H54 (cell line): ENCODE results near the gene INTS11.
"Not testable (repeated sequence)": the region's sequence is repeated elsewhere in the genome, so short reads cannot be mapped to it uniquely, and the experiment has no call there.

ENCODE experiments used
- DNase-seq: peaks from one replicate; pipeline ENCODE4 v3.0.0; 2011; ENCODE audit warnings: low spot score, mixed read lengths; ENCODE audit not compliant: insufficient read length
- FAIRE-seq: peaks from 3 replicates; lab custom pipeline; 2011; peaks lifted over from hg19 to GRCh38; lab: Jason Lieb, UNC
- POLR2A ChIP-seq: IDR thresholded peaks from 2 replicates; pipeline ENCODE4 v1.6.1; 2011; ENCODE audit warnings: low read depth, mild to moderate bottlenecking, low read length

INTS11 gene

DNA sequence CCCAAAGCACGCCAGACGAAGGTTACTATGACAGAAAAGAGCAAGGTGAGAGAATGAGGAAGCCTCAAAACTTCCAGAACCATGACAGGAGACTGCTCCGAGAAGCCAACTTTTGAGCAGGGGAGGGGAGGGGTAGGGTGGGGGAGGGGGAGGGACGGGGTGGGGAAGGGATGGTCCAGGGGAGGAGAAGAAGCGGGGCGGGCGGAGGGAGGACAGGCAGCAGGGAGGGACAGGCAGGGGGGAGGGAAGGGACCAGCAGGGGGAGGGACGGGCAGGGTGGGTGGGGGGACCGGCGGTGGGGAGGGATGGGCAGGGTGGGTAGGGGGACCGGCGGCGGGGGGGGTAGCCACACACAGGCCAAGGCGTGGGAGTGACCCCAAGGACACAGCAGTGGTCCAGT, 2.0 kb downstream of the INTS11 start:
- DNase-seq = no peak
- TF ChIP-seq POLR2A = no peak
- FAIRE-seq = no peak

DNA sequence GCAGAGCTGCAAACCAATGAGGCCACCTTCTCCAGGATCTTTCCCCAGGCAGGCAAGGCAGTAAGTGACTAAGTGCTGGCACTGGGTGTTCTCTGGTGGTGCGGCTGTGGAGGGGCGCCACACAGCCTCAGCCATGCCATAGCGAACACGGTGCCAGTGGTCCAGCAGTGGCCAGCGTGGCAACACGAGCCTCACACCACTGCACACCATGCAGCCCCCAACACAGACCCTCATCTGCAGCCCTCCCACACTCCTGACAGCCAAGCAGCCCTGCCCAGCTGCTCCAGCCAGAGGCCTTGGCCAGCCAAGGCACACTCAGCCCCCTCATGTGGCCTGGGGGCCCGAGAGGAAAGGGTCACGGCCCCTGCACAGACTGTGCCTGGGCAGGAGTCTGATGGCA, 3.0 kb downstream of the INTS11 start:
- DNase-seq (no peak), FAIRE-seq (no peak)
- TF ChIP-seq POLR2A = no peak

DNA sequence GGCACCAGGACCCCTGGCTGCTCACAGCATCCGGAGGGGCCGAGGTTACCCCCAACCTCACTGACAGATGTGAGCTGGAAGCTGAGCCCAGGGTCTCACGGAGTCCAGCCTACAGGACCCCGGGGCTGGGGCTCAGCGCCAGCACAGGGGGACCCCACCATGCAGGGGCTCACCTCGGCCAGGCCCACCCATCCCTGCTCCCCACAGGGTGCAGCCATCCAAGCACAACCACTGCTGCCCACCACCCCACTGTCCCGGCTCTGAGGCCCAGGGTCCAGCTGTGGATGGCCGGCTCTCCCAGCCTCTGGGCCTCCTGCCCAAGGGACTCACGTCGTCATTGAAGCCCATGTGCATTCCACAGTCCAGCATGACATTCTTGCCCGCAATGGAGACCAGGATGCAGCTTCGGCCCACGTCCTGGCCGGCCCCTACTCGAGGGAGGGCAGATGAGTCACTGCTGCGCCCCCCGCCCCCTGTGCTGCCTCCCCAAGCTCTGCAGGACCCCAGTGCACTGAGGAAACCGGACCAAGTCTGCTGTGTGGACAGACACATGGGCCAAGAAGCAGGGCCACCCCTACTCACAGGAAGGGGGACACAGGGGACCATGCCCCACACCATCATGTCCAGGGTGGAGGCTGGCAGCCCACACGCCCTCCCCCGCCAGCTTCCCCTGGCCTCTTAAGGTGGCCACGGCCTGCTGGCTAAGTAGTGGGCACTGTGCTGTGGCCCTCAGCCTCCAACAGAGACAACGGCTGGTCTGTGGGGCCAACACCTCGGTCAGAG, 3.6 kb downstream of the INTS11 start:
- DNase-seq (no peak), FAIRE-seq (no peak)
- TF ChIP-seq POLR2A = no peak

DNA sequence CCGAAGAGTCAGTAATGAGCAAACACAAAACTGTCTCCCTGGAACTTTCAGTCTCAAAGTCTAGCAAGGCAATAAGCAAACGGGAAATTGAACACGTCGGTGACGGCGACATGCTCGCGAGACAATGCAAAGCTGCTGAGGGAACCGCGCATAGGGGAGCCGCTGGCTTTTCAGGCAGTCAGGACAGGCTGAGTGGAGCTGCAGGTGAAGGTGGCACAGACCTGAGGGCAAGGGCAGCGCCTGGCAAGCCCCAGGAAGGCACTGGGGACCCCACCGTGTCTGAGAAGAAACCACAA, 4.9 kb downstream of the INTS11 start:
- FAIRE-seq (no peak), DNase-seq (no peak)
- no peak for TF ChIP-seq POLR2A

DNA sequence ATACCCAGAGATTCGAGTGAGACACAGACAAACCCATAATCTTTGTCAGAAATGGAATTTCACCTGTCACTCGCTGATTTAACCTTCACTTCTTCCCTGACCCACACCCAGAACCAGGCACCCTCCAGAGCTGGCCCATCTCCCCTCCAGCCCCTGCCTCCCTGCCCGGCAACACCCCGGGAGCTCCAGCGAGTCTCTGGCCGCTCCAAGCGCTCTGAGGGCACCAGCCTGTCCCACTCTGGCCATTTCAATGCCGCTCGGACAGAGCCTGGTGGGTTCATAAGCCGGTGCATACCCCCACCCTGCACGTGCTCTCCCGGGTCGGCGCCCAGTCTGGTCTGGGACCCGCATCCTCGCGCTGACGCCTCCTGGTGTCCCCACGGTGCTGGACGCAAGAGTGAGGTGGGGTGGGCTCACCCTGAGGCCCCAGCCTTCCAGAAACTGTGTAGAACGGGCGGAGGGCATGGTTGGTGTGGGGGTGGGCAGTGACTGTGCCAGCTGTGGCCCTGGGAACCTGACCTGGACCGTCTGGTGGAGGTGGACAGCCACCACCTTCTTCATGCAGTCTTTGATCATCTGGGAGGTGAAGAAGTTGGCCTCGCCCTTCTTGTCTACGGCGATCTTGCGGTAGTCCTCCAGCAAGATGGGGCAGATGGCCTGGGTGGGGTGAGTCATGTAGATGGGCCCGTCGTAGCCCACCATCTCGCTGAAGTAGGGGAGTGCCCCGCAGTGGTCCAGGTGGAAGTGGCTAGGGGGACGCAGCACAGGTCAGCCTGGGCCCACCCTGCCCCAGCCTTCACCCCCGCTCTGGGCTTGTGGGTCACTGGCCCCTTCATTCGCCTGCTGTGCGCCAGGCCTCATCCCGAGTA, 5.4 kb downstream of the INTS11 start:
- no peak for TF ChIP-seq POLR2A
- DNase-seq (no peak), FAIRE-seq (no peak)

DNA sequence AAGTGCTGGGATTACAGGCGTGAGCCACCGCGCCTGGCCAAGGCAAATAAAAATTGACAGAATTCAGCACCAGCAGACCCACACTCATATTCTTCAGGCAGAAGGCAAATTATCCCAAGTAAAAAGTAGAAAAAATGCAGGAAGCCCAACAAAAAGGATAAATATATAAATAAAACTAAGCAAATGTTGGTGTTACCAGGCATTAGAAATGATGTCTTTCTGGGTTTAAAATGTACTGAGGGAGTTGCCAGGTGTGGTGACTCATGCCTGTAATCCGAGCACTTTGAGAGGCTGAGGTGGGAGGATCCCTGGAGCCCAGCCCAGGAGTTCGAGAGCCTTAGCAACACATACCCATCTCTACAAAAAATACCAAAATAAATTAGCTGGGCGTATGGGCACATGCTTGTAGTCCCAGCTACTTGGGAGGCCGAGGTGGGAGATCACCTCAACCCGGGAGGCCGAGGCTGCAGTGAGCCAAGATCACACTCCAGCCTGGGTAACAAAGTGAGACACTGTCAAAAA, 6.3 kb downstream of the INTS11 start:
- peak; percentile 78 for FAIRE-seq
- no peak for DNase-seq
- TF ChIP-seq POLR2A = no peak

DNA sequence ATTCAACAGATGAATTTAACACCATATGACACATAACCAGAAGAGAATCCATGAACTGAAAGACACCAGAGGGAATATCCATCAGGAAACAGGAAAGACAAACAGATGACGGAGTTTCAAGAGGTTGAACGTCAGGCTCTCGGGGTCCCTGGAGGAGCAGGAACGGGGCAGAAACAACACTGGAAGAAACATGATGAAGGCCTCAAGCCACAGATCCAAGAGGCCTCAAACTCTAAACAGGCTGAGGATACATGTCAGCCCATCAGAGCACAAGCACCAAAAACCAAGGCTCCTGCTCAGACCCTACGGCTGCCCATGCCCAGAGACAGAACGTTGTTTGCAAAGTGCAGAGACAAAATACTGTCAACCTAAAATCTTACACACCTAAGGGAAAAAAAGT, 7.0 kb downstream of the INTS11 start:
- DNase-seq = no peak
- FAIRE-seq = no peak
- no peak for TF ChIP-seq POLR2A

DNA sequence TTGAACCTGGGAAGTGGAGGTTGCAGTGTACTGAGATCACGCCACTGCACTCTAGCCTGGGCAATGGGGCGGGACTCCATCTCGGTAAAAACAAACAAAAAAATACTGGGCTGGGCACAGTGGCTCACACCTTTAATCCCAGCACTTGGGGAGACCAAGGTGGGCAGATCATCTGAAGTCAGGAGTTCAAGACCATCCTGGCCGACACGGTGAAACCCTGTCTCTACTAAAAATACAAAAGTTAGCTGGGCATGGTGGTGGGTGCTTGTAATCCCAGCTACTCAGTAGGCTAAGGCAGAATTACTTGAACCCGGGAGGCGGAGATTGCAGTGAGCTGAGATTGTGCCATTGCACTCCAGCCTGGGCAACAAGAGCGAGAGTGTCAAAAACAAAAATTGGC, 8.3 kb downstream of the INTS11 start:
- FAIRE-seq, DNase-seq: not testable (repeated sequence)

DNA sequence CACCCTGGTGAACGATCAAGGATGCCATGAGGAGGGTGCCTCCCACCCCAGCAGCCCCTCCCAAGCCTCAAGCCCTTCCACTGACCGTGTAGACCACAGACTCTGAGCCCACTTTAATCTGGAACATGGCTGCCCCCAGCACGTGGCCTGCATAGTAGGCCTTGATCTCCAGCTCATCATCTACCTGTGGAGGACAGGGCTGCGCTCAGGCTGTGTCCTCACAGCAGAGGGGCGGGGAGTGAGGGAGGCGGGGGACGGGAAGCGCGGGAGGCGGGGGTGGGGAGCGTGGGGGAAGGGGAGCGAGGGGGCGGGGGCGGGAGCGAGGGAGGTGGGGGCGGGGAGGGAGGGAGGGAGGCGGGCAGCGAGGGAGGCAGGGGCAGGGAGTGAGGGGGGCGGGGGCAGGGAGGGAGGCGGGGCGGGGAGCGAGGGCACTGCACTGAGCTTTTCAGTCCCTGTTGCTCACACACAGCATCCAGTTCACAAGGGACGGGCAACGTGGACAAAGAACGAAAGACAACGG, 9.0 kb downstream of the INTS11 start:
- no peak for TF ChIP-seq POLR2A
- no peak for FAIRE-seq
- DNase-seq = no peak

DNA sequence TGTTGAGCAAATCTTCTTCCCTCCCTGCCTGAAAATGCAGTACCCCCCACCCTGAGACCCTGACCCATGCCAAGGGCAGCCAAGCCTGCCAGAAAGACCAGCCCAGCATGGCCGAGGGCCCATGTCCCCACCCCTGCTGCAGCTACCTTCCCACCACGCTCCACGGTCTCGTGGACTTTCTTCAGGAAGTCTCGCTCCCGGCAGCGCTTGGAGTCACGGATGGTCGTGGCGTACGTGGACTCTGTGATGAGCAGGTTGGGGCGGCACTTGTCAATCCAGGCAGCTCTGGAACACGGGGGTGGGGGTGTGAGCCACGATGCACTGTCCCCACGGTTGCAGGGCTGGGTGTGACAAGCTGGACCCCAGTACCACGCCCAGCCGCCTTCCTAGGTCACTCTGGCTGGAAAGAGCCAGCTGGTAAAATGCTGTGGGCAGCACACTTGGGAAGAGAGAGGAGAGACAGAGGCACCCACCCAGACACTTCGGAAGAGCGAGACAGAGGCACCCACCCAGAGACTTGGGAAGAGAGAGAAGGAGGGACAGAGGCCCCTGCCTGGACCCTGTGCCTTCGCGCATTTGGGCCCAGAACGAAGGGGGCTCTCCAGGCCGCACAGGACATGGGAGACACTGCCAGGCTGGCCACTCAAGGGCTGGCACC, 9.7 kb downstream of the INTS11 start:
- FAIRE-seq (no peak), DNase-seq (no peak)
- no peak for TF ChIP-seq POLR2A

DNA sequence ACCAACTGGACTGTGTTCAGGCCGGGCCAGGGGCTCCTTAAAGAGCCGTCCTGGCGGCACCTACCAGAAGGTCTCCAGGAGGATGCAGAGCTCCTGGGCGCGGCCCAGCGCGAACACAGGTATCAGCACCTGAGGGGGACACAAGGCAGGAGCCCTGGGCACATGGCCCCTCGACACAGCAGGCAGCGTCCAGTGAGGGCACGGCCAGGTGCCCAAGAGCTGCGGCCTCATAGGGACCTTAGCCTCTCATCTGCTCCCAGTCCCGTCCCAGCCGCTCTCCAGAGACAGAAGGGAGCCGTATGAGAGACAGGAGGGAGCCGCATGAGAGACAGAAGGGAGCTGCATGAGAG, 10.2 kb downstream of the INTS11 start:
- TF ChIP-seq POLR2A = no peak
- FAIRE-seq = no peak

DNA sequence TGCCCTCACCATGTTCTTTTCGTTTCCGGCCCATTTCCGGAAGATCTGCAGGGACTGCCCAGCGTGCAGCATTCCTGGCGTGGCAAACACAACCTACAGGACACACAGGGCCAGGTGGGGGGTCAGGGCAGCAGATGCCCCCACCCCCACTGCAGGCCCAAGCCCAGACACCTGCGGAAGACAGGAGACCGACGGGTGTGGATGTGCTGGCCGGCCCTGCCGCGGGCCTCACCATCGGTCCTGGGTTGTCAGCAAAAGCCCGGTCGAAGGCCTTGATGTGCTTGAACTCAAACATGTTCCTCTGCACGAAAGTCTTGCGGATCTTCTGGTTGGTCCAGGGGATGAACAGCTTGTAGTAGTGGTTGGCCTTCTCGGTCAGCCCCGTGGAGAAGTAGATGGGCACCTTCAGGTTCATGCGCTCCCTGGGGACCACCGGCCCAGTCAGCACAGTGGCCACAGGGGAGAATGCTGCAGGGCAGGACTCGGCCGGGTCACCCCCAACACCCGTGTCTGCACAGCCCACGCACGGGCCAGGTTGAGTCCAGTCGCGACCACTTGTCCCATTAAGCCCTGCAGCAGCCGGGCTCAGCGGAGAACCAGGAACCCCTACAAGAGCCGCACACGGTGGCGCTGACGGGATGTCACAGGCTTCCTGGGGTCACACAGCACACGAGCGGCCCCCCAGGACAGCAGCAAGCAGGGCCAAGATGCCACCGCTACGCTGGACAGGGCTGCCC, 10.8 kb downstream of the INTS11 start:
- no peak for FAIRE-seq
- no peak for DNase-seq
- no peak for TF ChIP-seq POLR2A

More for the DNA sequence above, 10.2 kb downstream of the INTS11 start:
- DNase-seq = no peak

DNA sequence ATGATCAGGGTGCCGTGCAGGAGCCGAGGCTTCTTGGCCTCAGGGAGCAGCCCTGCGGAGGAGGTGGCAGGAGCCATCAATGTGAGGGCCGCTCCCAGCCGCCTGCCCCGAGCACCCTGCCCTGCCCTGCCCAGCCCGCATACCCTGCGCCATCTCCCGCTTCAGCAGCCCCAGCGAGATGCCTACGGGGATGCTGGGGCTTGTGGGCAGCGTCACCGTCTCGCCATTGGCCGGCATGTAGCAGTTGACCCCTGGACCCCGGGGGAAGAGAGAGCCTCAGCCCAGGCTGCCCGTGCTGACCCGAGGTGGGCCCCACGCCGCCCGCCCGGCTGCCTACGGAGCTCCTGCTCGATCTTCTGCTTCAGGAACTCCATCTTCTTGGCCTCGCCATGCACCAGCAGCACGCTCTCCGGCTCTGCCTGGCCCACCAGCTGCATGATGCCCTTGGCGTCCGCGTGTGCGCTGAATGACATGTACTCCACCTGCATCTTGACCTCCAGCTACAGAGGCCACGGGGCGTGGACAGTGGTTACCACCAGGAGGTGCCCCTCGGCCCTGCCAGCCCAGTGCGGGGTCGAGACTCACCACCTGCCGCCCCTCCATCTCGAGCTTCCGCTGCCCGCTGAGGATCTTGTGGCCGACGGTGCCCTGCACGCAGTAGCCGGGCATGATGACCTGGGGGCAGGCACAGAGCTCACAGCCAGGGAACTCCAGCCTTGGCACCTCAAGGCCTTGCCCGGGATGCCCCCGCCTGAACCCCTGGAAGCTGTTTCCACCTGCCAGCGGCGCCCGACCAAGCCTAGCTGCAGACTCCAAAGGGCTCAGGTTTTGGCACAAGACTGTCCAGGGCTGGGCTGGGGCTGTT, 11.8 kb downstream of the INTS11 start:
- FAIRE-seq = no peak
- no peak for TF ChIP-seq POLR2A
- no peak for DNase-seq
